Stimulated activated CD4-positive, alpha-beta T cell treated with anti-CD3 and anti-CD28 coated beads, Interleukin-1b, Interleukin-23, amount 100 ng/mL, for 24 hours (primary cell): ENCODE data around the gene POLRMT.
A peak's percentile ranks its signal among the peaks of the same experiment; 100 is the strongest.

ENCODE experiments used
- DNase-seq, 4 experiments: peaks; one replicate each; pipeline ENCODE4 v3.0.0-alpha.2; 2020; ENCODE audit warnings: low read depth in 4 of 4, low spot score in 1 of 4

The POLRMT gene

GRCh38 chr19:648305-648704 is 15.0 kb upstream of the POLRMT start:
- DNase-seq, result no peak

GRCh38 chr19:647566-648284 is 14.4 kb upstream of the POLRMT start:
- DNase-seq, result no peak

- DNase-seq, result no peak
Observed at GRCh38 chr19:646779-647565, 13.6 kb upstream of the POLRMT start.

GRCh38 chr19:645912-646778 is 12.8 kb upstream of the POLRMT start:
- DNase-seq, result no peak

GRCh38 chr19:644789-645188 is 11.5 kb upstream of the POLRMT start:
- DNase-seq, result no peak

- no peak for DNase-seq
Observed at GRCh38 chr19:644363-644762, 11.0 kb upstream of the POLRMT start.

GRCh38 chr19:643736-644135 is 10.4 kb upstream of the POLRMT start:
- DNase-seq, result no peak

GRCh38 chr19:642767-643727 is 9.7 kb upstream of the POLRMT start:
- DNase-seq, result no peak

GRCh38 chr19:641702-642101 is 8.4 kb upstream of the POLRMT start:
- DNase-seq, result no peak

GRCh38 chr19:640606-641189 is 7.4 kb upstream of the POLRMT start:
- no peak for DNase-seq

- no peak for DNase-seq
Observed at GRCh38 chr19:640161-640558, 6.8 kb upstream of the POLRMT start.

GRCh38 chr19:639253-640160 is 6.2 kb upstream of the POLRMT start, which contains the start of gene FGF22:
TSS of gene FGF22 (plus strand) at chr19:639879. CDS start at chr19:639926, 47 bp downstream.
- peak; percentile 89 to 94 (median 94) for DNase-seq

GRCh38 chr19:638906-639252 is 5.5 kb upstream of the POLRMT start:
- DNase-seq, result no peak

GRCh38 chr19:634975-635652 is 1.8 kb upstream of the POLRMT start:
- DNase-seq, result no peak

GRCh38 chr19:633786-634639 is 676 bp upstream of the POLRMT start:
- DNase-seq, result no peak

- peak in 2 of 4 experiments; percentile 25 to 47 for DNase-seq
Observed at GRCh38 chr19:632579-633067, 714 bp downstream of the POLRMT start.

- no peak for DNase-seq
Observed at GRCh38 chr19:629961-630714, 3.2 kb downstream of the POLRMT start.
